ENCODE data around the gene SPECC1L.

SPECC1L gene

GRCh38 chr22:24465975-24466374 lies 195.3 kb downstream of the SPECC1L start:
- DNase-seq (ENCODE audit: low spot score), result no peak
- TF ChIP-seq, protein P1, sequence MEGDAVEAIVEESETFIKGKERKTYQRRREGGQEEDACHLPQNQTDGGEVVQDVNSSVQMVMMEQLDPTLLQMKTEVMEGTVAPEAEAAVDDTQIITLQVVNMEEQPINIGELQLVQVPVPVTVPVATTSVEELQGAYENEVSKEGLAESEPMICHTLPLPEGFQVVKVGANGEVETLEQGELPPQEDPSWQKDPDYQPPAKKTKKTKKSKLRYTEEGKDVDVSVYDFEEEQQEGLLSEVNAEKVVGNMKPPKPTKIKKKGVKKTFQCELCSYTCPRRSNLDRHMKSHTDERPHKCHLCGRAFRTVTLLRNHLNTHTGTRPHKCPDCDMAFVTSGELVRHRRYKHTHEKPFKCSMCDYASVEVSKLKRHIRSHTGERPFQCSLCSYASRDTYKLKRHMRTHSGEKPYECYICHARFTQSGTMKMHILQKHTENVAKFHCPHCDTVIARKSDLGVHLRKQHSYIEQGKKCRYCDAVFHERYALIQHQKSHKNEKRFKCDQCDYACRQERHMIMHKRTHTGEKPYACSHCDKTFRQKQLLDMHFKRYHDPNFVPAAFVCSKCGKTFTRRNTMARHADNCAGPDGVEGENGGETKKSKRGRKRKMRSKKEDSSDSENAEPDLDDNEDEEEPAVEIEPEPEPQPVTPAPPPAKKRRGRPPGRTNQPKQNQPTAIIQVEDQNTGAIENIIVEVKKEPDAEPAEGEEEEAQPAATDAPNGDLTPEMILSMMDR (IDR thresholded peaks at IDR 0.05; ENCODE audit: extremely low read depth, insufficient read depth, missing control alignments), result no peak
- in situ Hi-C loops (cut with MboI; ENCODE audit: low pct_unique_long_range_greater_than_20kb, low sequenced_read_pairs, unreplicated experiment), result no loop called here

GRCh38 chr22:24466716-24467328 lies 196.2 kb downstream of the SPECC1L start:
- DNase-seq (ENCODE audit: low spot score), result no peak
- TF ChIP-seq, protein P1 (IDR thresholded peaks at IDR 0.05; ENCODE audit: extremely low read depth, insufficient read depth, missing control alignments), result no peak
- in situ Hi-C loops (cut with MboI; ENCODE audit: low pct_unique_long_range_greater_than_20kb, low sequenced_read_pairs, unreplicated experiment), result no loop called here

DNA sequence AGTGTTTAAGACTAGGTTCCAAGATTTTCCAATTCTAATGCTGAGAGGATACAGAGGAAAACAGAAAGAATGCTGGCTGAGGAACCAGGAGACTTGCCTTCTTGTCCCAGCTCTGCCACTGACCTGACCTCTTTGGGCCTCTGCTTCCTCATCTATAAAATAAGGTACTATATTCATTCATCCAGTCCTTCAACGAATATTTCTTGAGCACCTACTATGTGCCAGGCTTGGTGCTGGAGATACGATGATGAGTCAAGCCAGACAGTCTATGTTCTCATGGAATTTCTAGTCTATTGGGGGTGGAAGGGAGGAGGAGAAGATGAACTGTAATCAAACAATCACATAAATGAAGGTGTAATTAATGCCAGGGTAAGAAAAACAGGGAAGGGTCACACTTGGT lies 196.7 kb downstream of the SPECC1L start:
- DNase-seq (ENCODE audit: low spot score), result no peak
- TF ChIP-seq, protein P1 (IDR thresholded peaks at IDR 0.05; ENCODE audit: extremely low read depth, insufficient read depth, missing control alignments), result no peak
- in situ Hi-C loops (cut with MboI; ENCODE audit: low pct_unique_long_range_greater_than_20kb, low sequenced_read_pairs, unreplicated experiment), result no loop called here
